A549 (cell line): ENCODE results near the gene CAMKK2.

Experiments used
- CTCF ChIP-seq: fragments of >200 bp; sonication (Bioruptor Twin); formaldehyde crosslinking; IDR thresholded peaks from 3 replicates; pipeline ENCODE4 v1.5.1; 2016
- EP300 ChIP-seq, 2 experiments: fragments of >200 bp; sonication (Bioruptor Twin); formaldehyde crosslinking; IDR thresholded peaks; 2 replicates in 1 of 2; 3 replicates in 1 of 2; pipeline ENCODE4 v1.6.1; 2016 to 2017
- FOSL2 ChIP-seq, 2 experiments: fragments of 450-650 bp in 1 of 2; fragments of >200 bp in 1 of 2; sonication (Bioruptor Twin) in 1 of 2; formaldehyde crosslinking; IDR thresholded peaks; 2 replicates each; pipeline versions ENCODE4 v1.5.0 to v1.6.1; 2016 to 2020; ENCODE audit warnings: mild to moderate bottlenecking in 1 of 2, moderate library complexity in 1 of 2
- MAX ChIP-seq: IDR thresholded peaks from 2 replicates; pipeline ENCODE4 v1.6.1; 2012
- RAD21 ChIP-seq, 2 experiments: fragments of >200 bp in 1 of 2; sonication (Bioruptor Twin) in 1 of 2; formaldehyde crosslinking in 1 of 2; IDR thresholded peaks in 1 of 2; conservative IDR thresholded peaks in 1 of 2; 2 replicates in 1 of 2; 3 replicates in 1 of 2; pipeline ENCODE4 v1.6.1; 2012 to 2018; ENCODE audit warnings: inconsistent platforms in 1 of 2
- REST ChIP-seq: fragments of 200-600 bp; sonication (generic); IDR thresholded peaks from 2 replicates; pipeline ENCODE4 v1.6.1; 2016; ENCODE audit warnings: antibody characterized with exemption, mild to moderate bottlenecking, moderate library complexity
- ZFP36 ChIP-seq: fragments of 450-650 bp; IDR thresholded peaks from 2 replicates; pipeline ENCODE4 v1.6.1; 2014; ENCODE audit warnings: borderline replicate concordance; ENCODE audit not compliant: partially characterized antibody

GRCh38 chr12:121288986-121289385 is 7.5 kb downstream of the CAMKK2 start:
- TF ChIP-seq CTCF: no peak
- TF ChIP-seq REST: no peak
- no peak for TF ChIP-seq MAX
- TF ChIP-seq ZFP36: no peak
- TF ChIP-seq FOSL2 (IDR thresholded peaks at IDR 0.05): no peak
- TF ChIP-seq FOSL2 (CRISPR knock-in tag; IDR thresholded peaks at IDR 0.05): no peak
- TF ChIP-seq EP300 (IDR thresholded peaks at IDR 0.05): no peak
- no peak for TF ChIP-seq RAD21 (conservative IDR thresholded peaks at IDR 0.05 in 1 of 2, IDR thresholded peaks at IDR 0.05 in 1 of 2)
